Astrocyte (in vitro differentiated cells and primary cell): Measurements from ENCODE around the gene LYZL4.

Experiments
- CTCF ChIP-seq: IDR thresholded peaks from 2 replicates; pipeline ENCODE4 v1.5.1; 2011; ENCODE audit warnings: low read depth, mild to moderate bottlenecking, inconsistent platforms, low read length, moderate library complexity; ENCODE audit not compliant: insufficient read depth
- EZH2 ChIP-seq: IDR thresholded peaks from 2 replicates; pipeline ENCODE4 v1.6.1; 2012; ENCODE audit warnings: mild to moderate bottlenecking, low read length, inconsistent platforms; ENCODE audit not compliant: insufficient read depth

- TF ChIP-seq CTCF (no peak), EZH2 (no peak)
Observed at GRCh38 chr3:42397644-42398043, 12.8 kb downstream of the LYZL4 start.
